ENCODE measurements around the gene NAP1L1. TPM values are rescaled to one million over a fixed set of nuclear protein-coding genes. Genes with fewer than 3 reads are reported as not detected.

NAP1L1 gene
- total RNA-seq, 1 experiment from 2014 or later = 837 TPM

GRCh38 chr12:76123259-76124212, 39.1 kb upstream of the NAP1L1 start:
- POLR2A ChIA-PET (ENCODE audit: low non-redundant PET) = no interaction called here
- no peak overlapping the region for H3K27ac ChIP-seq (ENCODE audit: low read depth, low read length, poor library complexity, severe bottlenecking)
- CTCF ChIA-PET = no interaction called here
- H3K4me3 ChIP-seq (ENCODE audit: low read depth, low read length, poor library complexity, severe bottlenecking) = no peak overlapping the region
- peaks cover 4% of the 10 kb centered on the region for H3K4me1 ChIP-seq (ENCODE audit: insufficient read depth, low read length, poor library complexity, severe bottlenecking)
- no peaks in the 10 kb centered on the region for H3K9me3 ChIP-seq (ENCODE audit: low read depth, low read length, poor library complexity, severe bottlenecking)
- H3K27me3 ChIP-seq (replicated peaks; ENCODE audit: insufficient read depth, low read depth, low read length, poor library complexity) = no peaks in the 10 kb centered on the region
- intact Hi-C loops (cut with micrococcal nuclease; ENCODE audit: unreplicated experiment) = no loop called here
- TF ChIP-seq EZH2 (IDR thresholded peaks at IDR 0.05; ENCODE audit: borderline replicate concordance, low read depth, low read length, poor library complexity, severe bottlenecking) (no peak), CTCF (conservative IDR thresholded peaks at IDR 0.05; ENCODE audit: low read depth, low read length) (no peak)
- H3K36me3 ChIP-seq (ENCODE audit: insufficient read depth, low read length, poor library complexity, severe bottlenecking) = no peaks in the 10 kb centered on the region
- DNase-seq (ENCODE audit: low spot score) = no peak
- no TSS peak for BruUV-seq (replicated peaks)

- no peak for DNase-seq (ENCODE audit: low spot score)
- ChIA-PET POLR2A (ENCODE audit: low non-redundant PET) (no interaction called here), CTCF (no interaction called here)
- TF ChIP-seq CTCF (conservative IDR thresholded peaks at IDR 0.05; ENCODE audit: low read depth, low read length) (no peak), EZH2 (IDR thresholded peaks at IDR 0.05; ENCODE audit: borderline replicate concordance, low read depth, low read length, poor library complexity, severe bottlenecking) (no peak)
- no peak overlapping the region for H3K4me3 ChIP-seq (ENCODE audit: low read depth, low read length, poor library complexity, severe bottlenecking)
- no peaks in the 10 kb centered on the region for H3K36me3 ChIP-seq (ENCODE audit: insufficient read depth, low read length, poor library complexity, severe bottlenecking)
- no peak overlapping the region for H3K27ac ChIP-seq (ENCODE audit: low read depth, low read length, poor library complexity, severe bottlenecking)
- intact Hi-C loops (cut with micrococcal nuclease; ENCODE audit: unreplicated experiment) = no loop called here
- H3K27me3 ChIP-seq (replicated peaks; ENCODE audit: insufficient read depth, low read depth, low read length, poor library complexity) = no peaks in the 10 kb centered on the region
- no peaks in the 10 kb centered on the region for H3K9me3 ChIP-seq (ENCODE audit: low read depth, low read length, poor library complexity, severe bottlenecking)
- peaks cover 4% of the 10 kb centered on the region for H3K4me1 ChIP-seq (ENCODE audit: insufficient read depth, low read length, poor library complexity, severe bottlenecking)
- BruUV-seq (replicated peaks) = no TSS peak
Observed at GRCh38 chr12:76119887-76120286, 35.4 kb upstream of the NAP1L1 start.

GRCh38 chr12:76117751-76118150, 33.3 kb upstream of the NAP1L1 start:
- no peak for DNase-seq (ENCODE audit: low spot score)
- ChIA-PET CTCF (no interaction called here), POLR2A (ENCODE audit: low non-redundant PET) (no interaction called here)
- BruUV-seq (replicated peaks) = no TSS peak
- H3K4me1 ChIP-seq (ENCODE audit: insufficient read depth, low read length, poor library complexity, severe bottlenecking) = no peaks in the 10 kb centered on the region
- no peak for TF ChIP-seq EZH2 (IDR thresholded peaks at IDR 0.05; ENCODE audit: borderline replicate concordance, low read depth, low read length, poor library complexity, severe bottlenecking)
- no peak; the same call in 1 of the 2 replicates for TF ChIP-seq CTCF (conservative IDR thresholded peaks at IDR 0.05; ENCODE audit: low read depth, low read length)
- H3K27ac ChIP-seq (ENCODE audit: low read depth, low read length, poor library complexity, severe bottlenecking) = no peak overlapping the region
- no peaks in the 10 kb centered on the region for H3K27me3 ChIP-seq (replicated peaks; ENCODE audit: insufficient read depth, low read depth, low read length, poor library complexity)
- H3K36me3 ChIP-seq (ENCODE audit: insufficient read depth, low read length, poor library complexity, severe bottlenecking) = no peaks in the 10 kb centered on the region
- H3K4me3 ChIP-seq (ENCODE audit: low read depth, low read length, poor library complexity, severe bottlenecking) = no peak overlapping the region
- H3K9me3 ChIP-seq (ENCODE audit: low read depth, low read length, poor library complexity, severe bottlenecking) = no peaks in the 10 kb centered on the region
- intact Hi-C loops (cut with micrococcal nuclease; ENCODE audit: unreplicated experiment) = no loop called here

All from A673 (cell line).